ENCODE data around the gene KAT8. TPM values are rescaled to one million over a fixed set of nuclear protein-coding genes. Genes with fewer than 3 reads are reported as not detected.

KAT8 gene
- total and polyA plus RNA-seq, 2 of the 4 experiments (the other 2 are of a cell fraction) = 19.4 to 27.4 TPM

DNA sequence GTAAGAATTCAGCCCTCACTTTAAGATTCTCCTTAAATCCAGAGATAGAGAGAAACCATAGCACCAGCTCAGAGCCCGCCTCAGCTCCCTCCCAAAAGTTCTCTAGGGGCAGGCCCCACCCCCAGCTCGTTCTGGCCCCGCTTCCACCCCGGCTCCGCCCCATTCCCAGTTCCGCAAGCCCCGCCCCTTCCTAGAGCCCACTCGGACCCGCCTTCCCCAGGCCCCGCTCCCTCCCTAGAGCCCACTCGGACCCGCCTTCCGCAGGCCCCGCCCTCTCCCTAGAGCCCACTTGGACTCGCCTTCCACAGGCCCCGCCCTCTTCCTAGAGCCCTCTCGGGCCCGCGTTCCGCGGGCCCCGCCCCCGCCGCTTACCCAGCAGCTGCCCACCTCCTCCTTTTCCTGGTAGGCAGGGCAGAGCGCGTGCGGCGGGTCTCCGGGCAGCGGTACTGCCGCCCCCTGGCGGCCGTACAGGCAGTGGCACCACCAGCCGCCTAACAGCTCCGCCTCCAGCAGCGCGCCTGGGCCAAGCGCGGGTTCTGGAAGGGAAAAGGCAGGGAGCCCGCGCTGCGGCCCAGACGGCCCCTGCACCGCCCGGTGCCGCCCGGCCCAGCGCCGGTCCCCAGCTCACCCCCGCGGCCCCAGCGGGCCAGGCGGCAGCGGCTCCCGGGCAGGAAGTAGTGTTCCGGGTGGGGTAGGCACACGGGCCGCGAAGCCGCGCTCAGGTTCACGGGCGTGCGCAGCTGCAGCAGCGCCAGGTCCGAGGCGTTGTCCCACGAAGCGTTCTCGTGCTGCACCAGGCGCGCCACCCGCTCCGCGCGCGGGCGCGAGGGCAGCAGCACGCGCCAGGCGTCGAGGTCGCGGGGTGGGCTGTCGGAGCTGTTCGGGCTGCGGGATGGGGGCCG lies 24.9 kb downstream of the KAT8 start:
- H2BK20ac ChIP-seq (ENCODE audit: low read depth, low read length) = no peak overlapping the region
- H3K4ac ChIP-seq (ENCODE audit: low read depth, low read length) = peak overlapping the region; percentile 80; the same call in 1 of the 2 replicates
- H2BK15ac ChIP-seq (ENCODE audit: low read depth, low read length) = no peak overlapping the region
- peak overlapping the region; percentile 35 for H3K56ac ChIP-seq (ENCODE audit: extremely low read depth, insufficient read depth, low read length)
- H4K8ac ChIP-seq (ENCODE audit: low read depth in 2 of 2, low read length in 2 of 2) = peak overlapping the region; percentile 55 to 93
- no TSS peak for BruUV-seq (replicated peaks)
- DNase-seq = peak; percentile 98
- peak; percentile 98 for ATAC-seq (ENCODE audit: low read depth)
- H3K9me3 ChIP-seq (ENCODE audit: control insufficient read depth, insufficient read depth, low read length) = no peaks in the 10 kb centered on the region
- H2AK5ac ChIP-seq (ENCODE audit: low read depth, low read length) = no peak overlapping the region
- CTCF ChIA-PET = interaction anchor here (0.7 to 2.2 kb wide), 21 partner anchors 10 to 327 kb away, joined by 3 to 13 read pairs (median 3); partner anchors contain the start of genes KAT8, VKORC1 and ZNF843
- peak overlapping the region; percentile 79 for H2BK5ac ChIP-seq (ENCODE audit: low read depth, low read length, poor library complexity, severe bottlenecking)
- H3K27me3 ChIP-seq (ENCODE audit: control insufficient read depth, insufficient read depth, low read length) = peaks cover 10% of the 10 kb centered on the region
- peak overlapping the region; percentile 93 for H2AK9ac ChIP-seq (replicated peaks; ENCODE audit: low read depth, low read length, poor library complexity)
- no peaks in the 10 kb centered on the region for H3K36me3 ChIP-seq (ENCODE audit: control insufficient read depth, insufficient read depth, low read length)
- H3K18ac ChIP-seq (ENCODE audit: low read depth, low read length) = 0 out of 2 replicates have a peak overlapping the region, but pooled peaks have one; percentile 16
- H2BK120ac ChIP-seq (ENCODE audit: low read depth, low read length) = no peak overlapping the region
- peaks cover 8% of the 10 kb centered on the region; the same call in 1 of the 2 replicates for H3K9me1 ChIP-seq (ENCODE audit: insufficient read depth, low read length)
- peaks cover 16% of the 10 kb centered on the region for H3K4me1 ChIP-seq (ENCODE audit: control insufficient read depth, insufficient read depth, low read length)
- H3K79me1 ChIP-seq (ENCODE audit: low read depth in 1 of 2, low read length in 2 of 2) = peaks cover 0 to 7% of the 10 kb centered on the region in 2 experiments; a peak in 1 of 4 replicates
- H2AFZ ChIP-seq (replicated peaks; ENCODE audit: low read length, poor library complexity) = peak overlapping the region; percentile 95
- peak overlapping the region; percentile 74 for H3K27ac ChIP-seq (ENCODE audit: insufficient read depth, low read length)
- peak overlapping the region; percentile 26; the same call in 1 of the 2 replicates for H4K91ac ChIP-seq (ENCODE audit: insufficient read depth, low read depth, low read length)
- POLR2A ChIA-PET (ENCODE audit: unreplicated experiment) = interaction anchor here (0.6 to 1.8 kb wide), 4 partner anchors 25 to 192 kb away, joined by 3 to 9 read pairs (median 6); partner anchors contain the start of genes FUS, HSD3B7 and KAT8
- H3K23ac ChIP-seq (ENCODE audit: low read depth, low read length) = peak overlapping the region; percentile 72; the same call in 1 of the 2 replicates
- in situ Hi-C loops (cut with MboI; ENCODE audit: low sequenced_read_pairs) = no loop called here
- H3K9ac ChIP-seq (ENCODE audit: low read depth, low read length) = peak overlapping the region; percentile 42; the same call in 1 of the 2 replicates
- H3K4me3 ChIP-seq (ENCODE audit: insufficient read depth, low read depth, low read length) = peak overlapping the region; percentile 49
- no peaks in the 10 kb centered on the region; the same call in 1 of the 2 replicates for H4K20me1 ChIP-seq (ENCODE audit: insufficient read depth, low read length)
- H4K5ac ChIP-seq (ENCODE audit: low read depth, low read length) = peak overlapping the region; percentile 42
- 0% methylated on average over 22 of the region's 89 CpGs; no CpG with 5 or more reads in 1 of the 2 experiments for WGBS, 2 experiments (ENCODE audit: extremely low coverage in 2 of 2, insufficient read length in 1 of 2)
- H3K4me2 ChIP-seq (ENCODE audit: low read depth, low read length) = peak overlapping the region; percentile 87
- intact Hi-C loops (cut with micrococcal nuclease) = loop anchor here (1.0 to 2.0 kb wide), 4 partner anchors 26 to 185 kb away; partner anchors contain the start of genes HSD3B7, KAT8, SETD1A and VKORC1
- dilution Hi-C loops (cut with HindIII; ENCODE audit: low sequenced_read_pairs, unreplicated experiment) = no loop called here
- H3K14ac ChIP-seq (replicated peaks; ENCODE audit: low read depth, low read length) = peak overlapping the region; percentile 41
- TF ChIP-seq BHLHE40 (IDR thresholded peaks at IDR 0.05; ENCODE audit: low read depth, low read length) (peak; percentile 78), RAD21 (IDR thresholded peaks at IDR 0.05; ENCODE audit: low read length) (peak; percentile 84), CHD1 (IDR thresholded peaks at IDR 0.05; ENCODE audit: low read depth, low read length) (no peak), RFX5 (IDR thresholded peaks at IDR 0.05; ENCODE audit: low read depth, low read length) (no peak), RCOR1 (IDR thresholded peaks at IDR 0.05; ENCODE audit: insufficient replicate concordance, low read length) (no peak), CEBPB (IDR thresholded peaks at IDR 0.05; ENCODE audit: low read depth, low read length) (no peak), SMC3 (IDR thresholded peaks at IDR 0.05; ENCODE audit: low read depth, low read length) (peak; percentile 81), NFE2L2 (IDR thresholded peaks at IDR 0.05; ENCODE audit: low read depth, low read length) (no peak), MXI1 (IDR thresholded peaks at IDR 0.05; ENCODE audit: borderline replicate concordance, low read depth, low read length) (peak; percentile 90), MAFK (IDR thresholded peaks at IDR 0.05; ENCODE audit: low read depth, low read length) (no peak), MAZ (IDR thresholded peaks at IDR 0.05; ENCODE audit: borderline replicate concordance, low read depth, low read length) (peak; percentile 95), POLR2A (IDR thresholded peaks at IDR 0.05; ENCODE audit: low read depth, low read length) (0 out of 2 replicates have a peak, but pooled peaks have one; percentile 24), FOS (IDR thresholded peaks at IDR 0.05; ENCODE audit: low read depth, low read length) (no peak)
- TF ChIP-seq, protein P1, sequence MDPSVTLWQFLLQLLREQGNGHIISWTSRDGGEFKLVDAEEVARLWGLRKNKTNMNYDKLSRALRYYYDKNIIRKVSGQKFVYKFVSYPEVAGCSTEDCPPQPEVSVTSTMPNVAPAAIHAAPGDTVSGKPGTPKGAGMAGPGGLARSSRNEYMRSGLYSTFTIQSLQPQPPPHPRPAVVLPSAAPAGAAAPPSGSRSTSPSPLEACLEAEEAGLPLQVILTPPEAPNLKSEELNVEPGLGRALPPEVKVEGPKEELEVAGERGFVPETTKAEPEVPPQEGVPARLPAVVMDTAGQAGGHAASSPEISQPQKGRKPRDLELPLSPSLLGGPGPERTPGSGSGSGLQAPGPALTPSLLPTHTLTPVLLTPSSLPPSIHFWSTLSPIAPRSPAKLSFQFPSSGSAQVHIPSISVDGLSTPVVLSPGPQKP (IDR thresholded peaks at IDR 0.05; ENCODE audit: borderline replicate concordance, low read depth, low read length) = no peak
